CD4-positive, alpha-beta memory T cell (primary cell): Measurements from ENCODE around the gene SLC35E3. TPM values are rescaled to one million over a fixed set of nuclear protein-coding genes. Genes with fewer than 3 reads are reported as not detected.
A peak's percentile ranks its signal among the peaks of the same experiment; 100 is the strongest.

Experiments
- CTCF ChIA-PET: fragments of 350-600 bp; sonication (Branson Sonifier 250); formaldehyde crosslinking; loops from one replicate; lab custom pipeline; 2021; ENCODE audit warnings: inconsistent platforms; ENCODE audit not compliant: partially characterized antibody; lab: Charles Lee
- POLR2A ChIA-PET: fragments of 350-600 bp; sonication (Branson Sonifier 250); formaldehyde crosslinking; loops from one replicate; lab custom pipeline; 2021; ENCODE audit not compliant: partially characterized antibody; lab: Charles Lee
- DNase-seq, 5 donors: peaks; one replicate each; pipeline versions ENCODE4 v3.0.0 to v3.0.0-alpha.2; 2020 to 2022; ENCODE audit warnings: mixed read lengths in 1 of 5
- H3K27ac ChIP-seq: one replicate; pipeline ENCODE4 v1.7.0; 2013; ENCODE audit warnings: low read depth, low read length
- H3K27me3 ChIP-seq: 2 replicates; pipeline ENCODE4 v1.7.0; 2013; ENCODE audit warnings: mild to moderate bottlenecking, low read length, moderate library complexity; ENCODE audit not compliant: insufficient read depth
- H3K36me3 ChIP-seq: 2 replicates; pipeline ENCODE4 v1.7.0; 2013; ENCODE audit warnings: mild to moderate bottlenecking, low read length, moderate library complexity; ENCODE audit not compliant: insufficient read depth
- H3K4me1 ChIP-seq: 2 replicates; pipeline ENCODE4 v1.7.0; 2013; ENCODE audit warnings: mild to moderate bottlenecking, low read length, moderate library complexity; ENCODE audit not compliant: insufficient read depth
- H3K4me3 ChIP-seq, 2 donors: one replicate each; pipeline ENCODE4 v1.7.0; 2013; ENCODE audit warnings: low read length in 2 of 2, mild to moderate bottlenecking in 1 of 2
- H3K9me3 ChIP-seq, 2 donors: one replicate each; pipeline ENCODE4 v1.7.0; 2013; ENCODE audit warnings: low read length in 2 of 2, control low read depth in 1 of 2; ENCODE audit not compliant: control insufficient read depth in 1 of 2
- H3K27ac Mint-ChIP-seq, 7 donors: one replicate each; pipeline ENCODE4 v1.8.0; 2020 to 2021; ENCODE audit warnings: mixed read lengths in 7 of 7, mild to moderate bottlenecking in 6 of 7, inconsistent platforms in 3 of 7, moderate library complexity in 3 of 7
- H3K27me3 Mint-ChIP-seq, 2 donors: one replicate each; pipeline ENCODE4 v1.8.0; 2020 to 2021; ENCODE audit warnings: mixed read lengths in 2 of 2
- H3K36me3 Mint-ChIP-seq, 2 donors: one replicate each; pipeline ENCODE4 v1.8.0; 2020 to 2021; ENCODE audit warnings: mixed read lengths in 2 of 2, inconsistent platforms in 1 of 2, mild to moderate bottlenecking in 1 of 2
- H3K4me1 Mint-ChIP-seq, 4 donors: one replicate each; pipeline ENCODE4 v1.8.0; 2020 to 2021; ENCODE audit warnings: mixed read lengths in 4 of 4, mild to moderate bottlenecking in 1 of 4
- H3K4me3 Mint-ChIP-seq, 8 donors: one replicate each; pipeline ENCODE4 v1.8.0; 2020 to 2021; ENCODE audit warnings: mixed read lengths in 8 of 8, mild to moderate bottlenecking in 7 of 8, moderate library complexity in 6 of 8, inconsistent platforms in 3 of 8
- H3K9me3 Mint-ChIP-seq, 8 donors: one replicate each; pipeline ENCODE4 v1.8.0; 2020 to 2021; ENCODE audit warnings: mixed read lengths in 8 of 8, mild to moderate bottlenecking in 5 of 8, inconsistent platforms in 3 of 8, moderate library complexity in 1 of 8
- intact Hi-C: fragments of 100-400 bp; cut with micrococcal nuclease; formaldehyde crosslinking; loops from one replicate; pipeline ENCODE4 v1.15.1; 2023
- polyA plus RNA-seq, 2 donors: library from polyadenylated mRNA; unstranded; fragments of 300-500 nt; fragmentation: Illumina TruSeq; gene quantifications; one replicate each; pipeline ENCODE4 v1.2.3, GENCODE V29; 2021
- total RNA-seq, 2 experiments: library from RNA; stranded (reverse); gene quantifications; one replicate each; pipeline ENCODE4 v1.2.3, GENCODE V29; 2021

Gene SLC35E3
- total RNA-seq, result 10 to 100 TPM in 1 of 2 experiments, 1 to 10 TPM in 1; 8.2 to 11.5 TPM
- 1 to 10 TPM; 6.1 to 7.7 TPM for polyA plus RNA-seq

DNA sequence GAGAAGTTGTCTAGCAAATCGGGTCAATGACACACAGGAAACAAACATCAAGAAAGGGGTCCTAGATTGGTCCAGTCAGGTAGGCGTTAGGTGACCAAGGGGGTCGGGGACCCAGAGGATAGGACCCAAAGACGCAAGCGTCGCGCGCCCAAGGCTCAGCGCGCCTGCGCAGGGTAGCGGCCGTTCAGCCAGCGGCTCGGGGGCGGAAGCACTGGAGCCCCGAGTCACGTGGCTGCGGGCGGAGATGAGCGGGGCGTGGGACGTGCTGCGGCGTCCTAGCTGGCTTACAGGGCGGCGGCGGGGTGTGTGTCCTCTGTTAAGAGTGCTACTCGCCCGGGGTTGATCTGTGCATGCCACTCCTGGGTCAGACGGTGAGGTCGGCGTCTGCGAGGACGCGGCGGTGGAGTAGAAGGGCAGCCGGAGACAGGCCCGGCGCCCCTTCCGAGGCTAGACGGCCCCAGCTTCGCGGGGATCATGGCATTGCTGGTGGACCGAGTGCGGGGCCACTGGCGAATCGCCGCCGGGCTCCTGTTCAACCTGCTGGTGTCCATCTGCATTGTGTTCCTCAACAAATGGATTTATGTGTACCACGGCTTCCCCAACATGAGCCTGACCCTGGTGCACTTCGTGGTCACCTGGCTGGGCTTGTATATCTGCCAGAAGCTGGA is at the start of gene SLC35E3:
SLC35E3 (plus strand) TSS at position 273 of the 668 bp plus-strand sequence; CDS start at position 475, 202 bp downstream.
- peak within 1 kb of the TSS; percentile 92 to 99 (median 98) for H3K4me3 Mint-ChIP-seq
- ChIA-PET POLR2A (interaction anchor here (0.6 to 4.3 kb wide), 14 partner anchors 10 to 1477 kb away, joined by 3 to 93 read pairs (median 4); partner anchors contain the start of genes CAND1, MDM2, NUP107 and RAP1B), CTCF (interaction anchor here (0.9 to 2.5 kb wide), 7 partner anchors 62 to 523 kb away, joined by 3 to 16 read pairs (median 3); partner anchors contain the start of gene MDM2)
- H3K4me1 Mint-ChIP-seq, result peaks cover 26 to 46% (median 35%) of the 10 kb centered on the region in 4 donors
- peak; percentile 86 to 91 (median 88) for DNase-seq
- peaks cover 21% of the 10 kb centered on the region for H3K4me1 ChIP-seq
- peaks cover 16 to 29% of the 10 kb centered on the region in 2 donors for H3K36me3 Mint-ChIP-seq
- H3K27ac ChIP-seq, result peak within 1 kb of the TSS; percentile 69
- H3K27ac Mint-ChIP-seq, result peak within 1 kb of the TSS; percentile 89 to 97 (median 93)
- intact Hi-C loops, result loop anchor here (1.0 to 5.0 kb wide), 4 partner anchors 60 to 389 kb away; partner anchors contain the start of genes NUP107 and RAP1B
- no peaks in the 10 kb centered on the region for H3K27me3 ChIP-seq
- no peaks in the 10 kb centered on the region for H3K9me3 Mint-ChIP-seq
- no peaks in the 10 kb centered on the region for H3K36me3 ChIP-seq
- H3K4me3 ChIP-seq, result peak within 1 kb of the TSS; percentile 74 to 78
- no peaks in the 10 kb centered on the region for H3K27me3 Mint-ChIP-seq
- H3K9me3 ChIP-seq, result no peaks in the 10 kb centered on the region

DNA sequence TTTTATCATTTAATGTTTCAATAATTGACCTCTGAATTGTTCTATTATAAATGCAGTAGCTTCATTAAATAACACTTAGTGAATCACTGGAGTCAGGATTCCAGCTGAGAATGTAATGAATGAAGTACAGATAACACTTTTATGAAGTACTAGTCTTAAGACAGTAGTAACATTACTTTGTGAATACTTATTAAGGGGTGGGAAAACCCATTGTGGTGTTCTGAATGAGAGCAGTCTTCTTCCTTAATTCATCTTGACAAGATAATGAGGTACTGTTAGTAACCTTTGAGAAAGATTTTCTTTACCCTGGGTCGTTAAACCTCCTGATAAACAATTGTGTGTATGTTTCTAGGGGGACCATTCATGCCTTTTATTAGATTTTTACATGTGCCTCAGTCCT is 46.5 kb upstream of the SLC35E3 start:
- Histone ChIP-seq H3K4me3 (no peak overlapping the region), H3K9me3 (no peaks in the 10 kb centered on the region), H3K4me1 (no peaks in the 10 kb centered on the region), H3K36me3 (peaks cover 24% of the 10 kb centered on the region), H3K27me3 (no peaks in the 10 kb centered on the region), H3K27ac (no peak overlapping the region)
- ChIA-PET POLR2A (no interaction called here), CTCF (no interaction called here)
- Mint-ChIP-seq H3K9me3 (no peaks in the 10 kb centered on the region), H3K4me3 (no peak overlapping the region), H3K4me1 (no peaks in the 10 kb centered on the region), H3K36me3 (peaks cover 42 to 49% of the 10 kb centered on the region in 2 donors), H3K27ac (peak overlapping the region in 2 of 7 donors; percentile 41 to 62), H3K27me3 (no peaks in the 10 kb centered on the region)
- no peak for DNase-seq
- intact Hi-C loops, result no loop called here

DNA sequence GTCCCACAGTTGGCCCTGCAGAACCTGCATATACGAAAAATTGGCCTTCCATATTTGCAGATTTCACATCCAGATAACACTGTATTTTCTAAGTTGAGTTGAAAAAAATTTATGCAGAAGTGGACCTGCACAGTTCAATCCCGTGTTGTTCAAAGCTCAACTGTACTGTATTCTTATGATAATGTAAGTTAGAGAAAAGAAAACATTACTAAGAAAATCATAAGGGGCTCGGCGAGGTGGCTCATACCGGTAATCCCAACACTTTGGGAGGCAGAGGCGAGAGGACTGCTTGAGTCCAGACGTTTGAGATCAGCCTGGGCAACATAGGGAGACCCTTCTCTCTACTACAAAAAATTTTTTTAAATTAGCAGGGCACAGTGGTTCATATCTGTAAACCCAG is 18.2 kb upstream of the SLC35E3 start:
- no peaks in the 10 kb centered on the region for H3K27me3 Mint-ChIP-seq
- H3K27ac ChIP-seq, result no peak overlapping the region
- intact Hi-C loops, result no loop called here
- no peaks in the 10 kb centered on the region for H3K9me3 ChIP-seq
- H3K4me3 ChIP-seq, result no peak overlapping the region
- no peak overlapping the region for H3K4me3 Mint-ChIP-seq
- H3K27me3 ChIP-seq, result no peaks in the 10 kb centered on the region
- DNase-seq, result no peak
- no peaks in the 10 kb centered on the region for H3K9me3 Mint-ChIP-seq
- peaks cover 24% of the 10 kb centered on the region for H3K36me3 ChIP-seq
- peaks cover 30 to 45% of the 10 kb centered on the region in 2 donors for H3K36me3 Mint-ChIP-seq
- ChIA-PET POLR2A (no interaction called here), CTCF (interaction anchor here (0.8 kb wide), 1 partner anchor 369 kb away, joined by 4 read pairs; no protein-coding TSS in a partner anchor)
- no peaks in the 10 kb centered on the region for H3K4me1 ChIP-seq
- H3K4me1 Mint-ChIP-seq, result no peaks in the 10 kb centered on the region
- H3K27ac Mint-ChIP-seq, result no peak overlapping the region

DNA sequence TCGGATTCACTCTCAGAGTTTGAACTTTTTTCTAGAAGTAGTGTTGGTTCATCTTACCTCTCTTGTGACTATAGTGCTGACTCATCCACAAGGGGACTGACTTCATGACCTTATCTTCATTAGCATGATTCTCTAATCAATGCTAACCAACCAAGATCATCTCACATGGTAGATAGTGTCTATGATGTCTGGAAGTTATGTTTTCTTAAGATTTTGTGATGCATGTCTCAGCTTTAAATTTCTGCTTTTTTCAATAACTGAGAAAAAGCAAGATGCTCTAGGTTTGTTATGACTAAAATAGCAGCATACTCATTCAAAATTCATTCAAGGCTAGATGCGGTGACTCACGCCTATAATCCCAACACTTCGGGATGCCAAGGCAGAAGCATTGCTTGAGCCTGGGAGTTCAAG is 12.3 kb upstream of the SLC35E3 start:
- H3K36me3 Mint-ChIP-seq, result peaks cover 23 to 47% of the 10 kb centered on the region in 2 donors
- DNase-seq, result no peak
- no peaks in the 10 kb centered on the region for H3K9me3 ChIP-seq
- H3K4me1 ChIP-seq, result no peaks in the 10 kb centered on the region
- H3K36me3 ChIP-seq, result peaks cover 37% of the 10 kb centered on the region
- H3K4me1 Mint-ChIP-seq, result no peaks in the 10 kb centered on the region
- H3K27me3 ChIP-seq, result no peaks in the 10 kb centered on the region
- H3K27me3 Mint-ChIP-seq, result no peaks in the 10 kb centered on the region
- ChIA-PET POLR2A (no interaction called here), CTCF (no interaction called here)
- H3K27ac ChIP-seq, result no peak overlapping the region
- intact Hi-C loops, result no loop called here
- H3K27ac Mint-ChIP-seq, result peak overlapping the region in 1 of 7 donors; percentile 64
- no peaks in the 10 kb centered on the region for H3K9me3 Mint-ChIP-seq
- no peak overlapping the region for H3K4me3 Mint-ChIP-seq
- no peak overlapping the region for H3K4me3 ChIP-seq

DNA sequence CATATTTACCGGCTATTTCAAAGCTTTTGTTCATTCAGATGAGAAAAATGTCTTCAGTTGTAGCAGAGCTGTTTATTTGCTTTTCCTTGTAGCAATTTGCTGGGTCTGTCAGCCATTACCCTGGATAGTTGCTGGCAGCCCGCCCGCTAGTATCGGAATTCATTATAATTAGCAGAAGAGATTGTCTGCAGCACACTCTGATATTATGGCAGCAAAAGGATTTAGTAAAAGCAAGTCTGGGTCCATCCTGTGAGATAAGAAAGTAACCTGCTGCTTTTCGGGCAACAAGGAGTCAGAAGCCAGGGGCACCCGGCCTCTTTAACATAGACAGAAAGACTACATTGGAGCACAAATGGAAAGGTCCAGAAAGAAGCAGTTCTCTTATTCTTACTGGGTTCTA is 6.1 kb upstream of the SLC35E3 start:
- POLR2A ChIA-PET, result interaction anchor here (0.6 kb wide), 1 partner anchor 16 kb away, joined by 4 read pairs; no protein-coding TSS in a partner anchor
- Mint-ChIP-seq H3K4me1 (peaks cover 0 to 7% (median under 1%) of the 10 kb centered on the region in 4 donors), H3K9me3 (no peaks in the 10 kb centered on the region), H3K27ac (peak overlapping the region in 1 of 7 donors; percentile 61), H3K36me3 (peaks cover 23 to 33% of the 10 kb centered on the region in 2 donors), H3K4me3 (no peak overlapping the region), H3K27me3 (no peaks in the 10 kb centered on the region)
- Histone ChIP-seq H3K27ac (no peak overlapping the region), H3K4me1 (no peaks in the 10 kb centered on the region), H3K27me3 (no peaks in the 10 kb centered on the region), H3K36me3 (peaks cover 13% of the 10 kb centered on the region), H3K4me3 (no peak overlapping the region), H3K9me3 (no peaks in the 10 kb centered on the region)
- no peak for DNase-seq
- CTCF ChIA-PET, result interaction anchor here (1.0 kb wide), 1 partner anchor 97 kb away, joined by 3 read pairs; no protein-coding TSS in a partner anchor
- intact Hi-C loops, result no loop called here

DNA sequence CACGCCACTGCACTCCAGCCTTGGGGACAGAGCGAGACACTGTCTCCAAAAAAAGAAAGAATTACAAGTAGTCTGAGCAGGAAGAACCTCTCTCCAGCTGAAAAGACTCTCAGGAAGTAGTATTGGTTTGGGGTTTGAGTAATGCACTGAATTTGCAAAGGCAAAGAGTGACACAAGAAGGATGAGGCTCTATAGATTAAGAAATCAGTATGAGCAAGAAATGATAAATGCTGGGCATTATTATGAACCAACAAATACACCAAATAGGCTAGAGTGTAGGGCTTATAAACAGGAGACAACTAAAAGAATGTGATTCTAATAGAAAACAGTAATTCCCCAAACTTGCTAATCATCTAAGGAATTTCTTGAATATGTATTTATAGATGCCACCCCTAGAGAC is 2.6 kb upstream of the SLC35E3 start:
- no peak overlapping the region for H3K4me3 Mint-ChIP-seq
- Histone ChIP-seq H3K4me3 (no peak overlapping the region), H3K27me3 (no peaks in the 10 kb centered on the region), H3K9me3 (no peaks in the 10 kb centered on the region), H3K27ac (no peak overlapping the region), H3K4me1 (peaks cover 21% of the 10 kb centered on the region), H3K36me3 (peaks cover 3% of the 10 kb centered on the region)
- no peak for DNase-seq
- peaks cover 13 to 31% (median 22%) of the 10 kb centered on the region in 4 donors for H3K4me1 Mint-ChIP-seq
- peak overlapping the region in 1 of 7 donors; percentile 67 for H3K27ac Mint-ChIP-seq
- intact Hi-C loops, result no loop called here
- peaks cover 14 to 30% of the 10 kb centered on the region in 2 donors for H3K36me3 Mint-ChIP-seq
- ChIA-PET CTCF (no interaction called here), POLR2A (no interaction called here)
- no peaks in the 10 kb centered on the region for H3K27me3 Mint-ChIP-seq
- no peaks in the 10 kb centered on the region for H3K9me3 Mint-ChIP-seq

DNA sequence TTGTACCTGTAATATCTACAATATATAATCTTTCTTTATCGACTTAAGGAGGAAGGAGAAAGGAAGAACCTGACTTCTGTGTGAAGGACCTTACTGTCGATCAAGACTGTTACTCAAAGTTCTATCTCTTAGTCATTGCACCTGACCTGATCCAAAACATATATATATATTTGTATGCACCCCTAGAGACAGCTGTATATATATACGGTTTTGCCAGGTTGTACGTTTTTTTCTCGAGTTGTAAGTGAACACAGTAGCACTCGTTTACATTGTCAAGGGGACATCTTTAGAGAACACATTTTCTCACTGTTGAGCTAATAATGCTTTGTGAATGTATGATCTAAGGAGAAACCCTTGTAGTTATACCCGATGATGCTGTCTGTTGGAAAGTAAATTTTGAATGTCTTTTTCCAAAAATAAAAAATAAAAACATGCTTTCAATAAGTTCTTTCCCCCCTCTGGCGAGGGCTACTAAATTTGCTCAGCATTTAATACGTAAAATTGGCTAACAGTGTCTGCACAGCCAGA is 536 bp upstream of the SLC35E3 start:
- Mint-ChIP-seq H3K36me3 (peaks cover 13 to 27% of the 10 kb centered on the region in 2 donors), H3K27ac (peak overlapping the region; percentile 89 to 97 (median 93)), H3K4me3 (peak overlapping the region; percentile 92 to 99 (median 98)), H3K9me3 (no peaks in the 10 kb centered on the region), H3K4me1 (peaks cover 26 to 46% (median 35%) of the 10 kb centered on the region in 4 donors), H3K27me3 (no peaks in the 10 kb centered on the region)
- ChIA-PET POLR2A (interaction anchor here (0.6 to 4.3 kb wide), 11 partner anchors 9 to 1476 kb away, joined by 3 to 93 read pairs (median 4); partner anchors contain the start of genes CAND1, MDM2, NUP107 and RAP1B), CTCF (interaction anchor here (0.9 to 2.5 kb wide), 6 partner anchors 63 to 522 kb away, joined by 3 to 16 read pairs (median 3); partner anchors contain the start of gene MDM2)
- peaks cover 21% of the 10 kb centered on the region for H3K4me1 ChIP-seq
- peak overlapping the region; percentile 74 to 78 for H3K4me3 ChIP-seq
- H3K27ac ChIP-seq, result peak overlapping the region; percentile 69
- DNase-seq, result no peak
- H3K36me3 ChIP-seq, result no peaks in the 10 kb centered on the region
- H3K9me3 ChIP-seq, result no peaks in the 10 kb centered on the region
- H3K27me3 ChIP-seq, result no peaks in the 10 kb centered on the region
- intact Hi-C loops, result loop anchor here (5.0 kb wide), 1 partner anchor 388 kb away; no protein-coding TSS in a partner anchor
